ENCODE results near the gene COX17. TPM values are rescaled to one million over a fixed set of nuclear protein-coding genes. Genes with fewer than 3 reads are reported as not detected.

COX17 gene
- total RNA-seq, 1 donor from 2014 or later = 38.8 TPM

GRCh38 chr3:119677641-119677934 is 382 bp upstream of the COX17 start:
- ATAC-seq (no peak), DNase-seq (ENCODE audit: low spot score) (no peak)
- intact Hi-C loops (cut with DNase I) = no loop called here

- DNase-seq (ENCODE audit: low spot score) (no peak), ATAC-seq (no peak)
- intact Hi-C loops (cut with DNase I) = no loop called here
Observed at GRCh38 chr3:119676020-119676419, 1.2 kb downstream of the COX17 start.

GRCh38 chr3:119675188-119675874 is 1.9 kb downstream of the COX17 start:
- DNase-seq (ENCODE audit: low spot score) (no peak), ATAC-seq (no peak)
- intact Hi-C loops (cut with DNase I) = no loop called here

GRCh38 chr3:119673875-119674274 is 3.3 kb downstream of the COX17 start:
- no peak for DNase-seq (ENCODE audit: low spot score)
- no peak for ATAC-seq

GRCh38 chr3:119672776-119673175 is 4.4 kb downstream of the COX17 start:
- ATAC-seq (no peak), DNase-seq (ENCODE audit: low spot score) (no peak)
- intact Hi-C loops (cut with DNase I) = no loop called here

More at GRCh38 chr3:119673875-119674274, 3.3 kb downstream of the COX17 start:
- intact Hi-C loops (cut with DNase I) = no loop called here

GRCh38 chr3:119669906-119670570 is 7.2 kb downstream of the COX17 start:
- intact Hi-C loops (cut with DNase I) = no loop called here
- DNase-seq (ENCODE audit: low spot score) (no peak), ATAC-seq (no peak)

- no peak for DNase-seq (ENCODE audit: low spot score)
- intact Hi-C loops (cut with DNase I) = no loop called here
- no peak for ATAC-seq
Observed at GRCh38 chr3:119665954-119666559, 11.1 kb downstream of the COX17 start.

GRCh38 chr3:119664850-119665379 is 12.3 kb downstream of the COX17 start:
- ATAC-seq (no peak), DNase-seq (ENCODE audit: low spot score) (no peak)
- intact Hi-C loops (cut with DNase I) = no loop called here

GRCh38 chr3:119664370-119664769 is 12.8 kb downstream of the COX17 start:
- ATAC-seq (no peak), DNase-seq (ENCODE audit: low spot score) (no peak)
- intact Hi-C loops (cut with DNase I) = no loop called here

- intact Hi-C loops (cut with DNase I) = no loop called here
- ATAC-seq (no peak), DNase-seq (ENCODE audit: low spot score) (no peak)
Observed at GRCh38 chr3:119663885-119664284, 13.3 kb downstream of the COX17 start.

- no peak for ATAC-seq
- intact Hi-C loops (cut with DNase I) = no loop called here
- DNase-seq (ENCODE audit: low spot score) = no peak
Observed at GRCh38 chr3:119662604-119663373, 14.4 kb downstream of the COX17 start.

GRCh38 chr3:119660474-119661440 is 16.4 kb downstream of the COX17 start, which contains the start of gene POPDC2:
POPDC2 (minus strand) TSS chr3:119660589; CDS start chr3:119660423, 166 bp downstream.
- no peak for DNase-seq (ENCODE audit: low spot score)
- ATAC-seq = no peak
- intact Hi-C loops (cut with DNase I) = no loop called here

- intact Hi-C loops (cut with DNase I) = no loop called here
- DNase-seq (ENCODE audit: low spot score) = no peak
- ATAC-seq = no peak
Observed at GRCh38 chr3:119659606-119660291, 17.5 kb downstream of the COX17 start.

GRCh38 chr3:119658994-119659393 is 18.2 kb downstream of the COX17 start:
- intact Hi-C loops (cut with DNase I) = no loop called here
- DNase-seq (ENCODE audit: low spot score) = no peak
- ATAC-seq = no peak

GRCh38 chr3:119657887-119658702 is 19.1 kb downstream of the COX17 start:
- ATAC-seq = no peak
- no peak for DNase-seq (ENCODE audit: low spot score)
- intact Hi-C loops (cut with DNase I) = no loop called here

- intact Hi-C loops (cut with DNase I) = no loop called here
- ATAC-seq = no peak
- no peak for DNase-seq (ENCODE audit: low spot score)
Observed at GRCh38 chr3:119653876-119654275, 23.3 kb downstream of the COX17 start.
